Measurements from ENCODE around the gene ATP10B. TPM values are rescaled to one million over a fixed set of nuclear protein-coding genes. Genes with fewer than 3 reads are reported as not detected.

The ATP10B gene
- total RNA-seq, 2 donors from 2014 or later: 0.99 TPM; not detected in 1

- H3K4me3 ChIP-seq: no peak overlapping the region
- H3K36me3 ChIP-seq: no peaks in the 10 kb centered on the region
- no peaks in the 10 kb centered on the region for H3K27me3 ChIP-seq (replicated peaks; ENCODE audit: insufficient read depth)
- H3K4me1 ChIP-seq (ENCODE audit: control insufficient read depth in 1 of 2, low read depth in 2 of 2): no peaks in the 10 kb centered on the region
- TF ChIP-seq CTCF (IDR thresholded peaks at IDR 0.05): no peak
- no peaks in the 10 kb centered on the region for H3K9me3 ChIP-seq
- no peak for ATAC-seq (ENCODE audit: insufficient number of reproducible peaks, low FRiP score, low read depth)
- no peak for DNase-seq (ENCODE audit: low spot score)
- no peak overlapping the region for H3K27ac ChIP-seq
Observed at GRCh38 chr5:160635663-160636062, 216.3 kb downstream of the ATP10B start.

GRCh38 chr5:160635046-160635445 lies 217.0 kb downstream of the ATP10B start:
- Histone ChIP-seq H3K9me3 (no peaks in the 10 kb centered on the region), H3K4me3 (no peak overlapping the region), H3K27ac (no peak overlapping the region), H3K36me3 (no peaks in the 10 kb centered on the region), H3K27me3 (replicated peaks; ENCODE audit: insufficient read depth) (no peaks in the 10 kb centered on the region), H3K4me1 (ENCODE audit: control insufficient read depth in 1 of 2, low read depth in 2 of 2) (no peaks in the 10 kb centered on the region)
- TF ChIP-seq CTCF (IDR thresholded peaks at IDR 0.05): no peak
- no peak for DNase-seq (ENCODE audit: low spot score)
- no peak for ATAC-seq (ENCODE audit: insufficient number of reproducible peaks, low FRiP score, low read depth)

GRCh38 chr5:160629003-160629402 lies 223.0 kb downstream of the ATP10B start:
- Histone ChIP-seq H3K27me3 (replicated peaks; ENCODE audit: insufficient read depth) (no peaks in the 10 kb centered on the region), H3K4me3 (no peak overlapping the region), H3K4me1 (ENCODE audit: control insufficient read depth in 1 of 2, low read depth in 2 of 2) (no peaks in the 10 kb centered on the region), H3K9me3 (no peaks in the 10 kb centered on the region), H3K27ac (no peak overlapping the region), H3K36me3 (no peaks in the 10 kb centered on the region)
- no peak for TF ChIP-seq CTCF (IDR thresholded peaks at IDR 0.05)
- ATAC-seq (ENCODE audit: insufficient number of reproducible peaks, low FRiP score, low read depth) (no peak), DNase-seq (ENCODE audit: low spot score) (no peak)

GRCh38 chr5:160628619-160628968 lies 223.4 kb downstream of the ATP10B start:
- Histone ChIP-seq H3K27ac (no peak overlapping the region), H3K9me3 (no peaks in the 10 kb centered on the region), H3K36me3 (no peaks in the 10 kb centered on the region), H3K27me3 (replicated peaks; ENCODE audit: insufficient read depth) (no peaks in the 10 kb centered on the region), H3K4me3 (no peak overlapping the region), H3K4me1 (ENCODE audit: control insufficient read depth in 1 of 2, low read depth in 2 of 2) (no peaks in the 10 kb centered on the region)
- ATAC-seq (ENCODE audit: insufficient number of reproducible peaks, low FRiP score, low read depth): no peak
- DNase-seq (ENCODE audit: low spot score): no peak
- no peak for TF ChIP-seq CTCF (IDR thresholded peaks at IDR 0.05)

- Histone ChIP-seq H3K27me3 (replicated peaks; ENCODE audit: insufficient read depth) (no peaks in the 10 kb centered on the region), H3K27ac (no peak overlapping the region), H3K4me1 (ENCODE audit: control insufficient read depth in 1 of 2, low read depth in 2 of 2) (no peaks in the 10 kb centered on the region), H3K4me3 (no peak overlapping the region), H3K36me3 (no peaks in the 10 kb centered on the region), H3K9me3 (no peaks in the 10 kb centered on the region)
- TF ChIP-seq CTCF (IDR thresholded peaks at IDR 0.05): no peak
- DNase-seq (ENCODE audit: low spot score) (no peak), ATAC-seq (ENCODE audit: insufficient number of reproducible peaks, low FRiP score, low read depth) (no peak)
Observed at GRCh38 chr5:160627921-160628618, 223.9 kb downstream of the ATP10B start.

All from thoracic aorta (tissue), 2 donors.